GM19328 (cell line): ENCODE results near the gene ILKAP.

Source experiments
- ATAC-seq: cut with Tn5 transposase; IDR thresholded peaks from one replicate; pipeline ENCODE4 v1.9.1; 2021; ENCODE audit warnings: mild to moderate bottlenecking, moderate library complexity; ENCODE audit not compliant: unreplicated experiment

ILKAP gene

GRCh38 chr2:238203094-238203972 lies at the start of gene ILKAP:
TSS of gene ILKAP (minus strand) at chr2:238203695. CDS start at chr2:238203553, 142 bp downstream.
- peak; percentile 96 for ATAC-seq

- ATAC-seq, result no peak
Measured at GRCh38 chr2:238252766-238253630, 49.5 kb upstream of the ILKAP start.

DNA sequence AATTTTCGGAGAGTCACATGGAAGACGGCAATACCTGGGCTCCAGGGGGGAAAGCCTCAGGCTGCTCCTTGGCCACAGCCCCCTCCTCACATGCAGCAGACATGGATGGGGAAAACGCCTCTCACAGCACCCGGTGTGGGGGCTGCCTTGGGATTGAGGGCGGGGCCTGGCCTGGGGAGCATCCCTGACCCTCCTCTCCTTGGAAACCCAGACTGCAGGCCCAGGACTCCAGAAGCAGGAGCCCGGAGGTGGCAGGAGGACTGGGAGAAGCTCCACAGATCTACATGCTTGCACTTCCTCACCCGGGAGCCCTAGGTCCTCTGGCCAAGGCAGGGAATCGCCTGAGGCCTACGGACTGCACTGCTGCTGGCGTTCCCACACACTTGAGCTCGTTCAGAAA lies 48.5 kb upstream of the ILKAP start:
- ATAC-seq, result no peak

- ATAC-seq, result no peak
Measured at GRCh38 chr2:238251331-238251730, 47.8 kb upstream of the ILKAP start.

DNA sequence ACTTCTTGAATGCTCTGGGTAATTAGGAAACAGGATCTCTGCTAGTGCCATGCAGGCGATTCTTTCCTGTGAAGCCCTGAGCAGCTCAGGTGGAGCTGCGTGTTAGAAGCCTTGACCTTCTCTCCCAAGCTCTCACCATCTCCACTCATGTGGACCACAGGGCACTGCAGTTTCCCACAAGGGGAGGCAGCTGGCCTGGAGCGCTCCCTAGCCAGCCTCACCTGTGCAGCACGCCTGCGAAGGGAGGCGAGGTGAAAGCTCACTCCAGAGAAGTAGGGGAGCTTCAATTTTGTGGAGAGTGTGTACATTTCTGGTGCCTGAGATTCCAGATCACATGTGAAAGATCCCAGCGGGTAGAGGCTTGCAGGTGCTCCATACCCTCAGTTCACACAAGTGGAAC lies 47.4 kb upstream of the ILKAP start:
- ATAC-seq, result no peak

GRCh38 chr2:238247841-238248453 lies 44.5 kb upstream of the ILKAP start:
- no peak for ATAC-seq

- ATAC-seq, result no peak
Measured at GRCh38 chr2:238247002-238247822, 43.7 kb upstream of the ILKAP start.

- ATAC-seq, result no peak
Measured at GRCh38 chr2:238244151-238244550, 40.7 kb upstream of the ILKAP start.

DNA sequence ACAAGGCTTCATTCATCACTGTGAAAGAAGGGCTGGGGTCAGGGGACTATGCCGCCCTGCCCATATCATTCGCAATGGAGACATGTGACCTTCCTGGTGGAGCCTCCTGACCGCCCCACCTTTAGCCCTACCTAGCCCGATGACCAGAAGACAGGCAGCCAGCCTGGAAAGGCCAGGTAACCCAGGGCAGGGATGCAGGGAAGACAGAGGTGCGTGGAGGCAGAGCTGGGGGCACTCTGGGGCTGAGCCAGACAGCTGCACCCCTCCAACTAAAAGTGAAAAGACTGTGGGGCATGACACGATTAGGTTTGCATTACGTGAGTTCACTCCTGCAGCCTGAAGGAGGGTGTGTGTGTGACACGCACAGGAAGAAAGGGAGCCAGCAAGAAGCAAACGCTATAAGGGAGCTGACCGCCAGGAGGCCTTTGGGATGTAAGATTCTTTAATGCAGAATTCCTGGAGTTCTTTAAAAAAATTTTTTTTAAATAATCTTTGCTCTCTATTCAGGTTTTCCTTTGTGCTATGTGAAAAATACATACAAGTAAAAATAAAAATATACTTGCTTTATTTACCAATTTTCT lies 40.1 kb upstream of the ILKAP start:
- no peak for ATAC-seq

DNA sequence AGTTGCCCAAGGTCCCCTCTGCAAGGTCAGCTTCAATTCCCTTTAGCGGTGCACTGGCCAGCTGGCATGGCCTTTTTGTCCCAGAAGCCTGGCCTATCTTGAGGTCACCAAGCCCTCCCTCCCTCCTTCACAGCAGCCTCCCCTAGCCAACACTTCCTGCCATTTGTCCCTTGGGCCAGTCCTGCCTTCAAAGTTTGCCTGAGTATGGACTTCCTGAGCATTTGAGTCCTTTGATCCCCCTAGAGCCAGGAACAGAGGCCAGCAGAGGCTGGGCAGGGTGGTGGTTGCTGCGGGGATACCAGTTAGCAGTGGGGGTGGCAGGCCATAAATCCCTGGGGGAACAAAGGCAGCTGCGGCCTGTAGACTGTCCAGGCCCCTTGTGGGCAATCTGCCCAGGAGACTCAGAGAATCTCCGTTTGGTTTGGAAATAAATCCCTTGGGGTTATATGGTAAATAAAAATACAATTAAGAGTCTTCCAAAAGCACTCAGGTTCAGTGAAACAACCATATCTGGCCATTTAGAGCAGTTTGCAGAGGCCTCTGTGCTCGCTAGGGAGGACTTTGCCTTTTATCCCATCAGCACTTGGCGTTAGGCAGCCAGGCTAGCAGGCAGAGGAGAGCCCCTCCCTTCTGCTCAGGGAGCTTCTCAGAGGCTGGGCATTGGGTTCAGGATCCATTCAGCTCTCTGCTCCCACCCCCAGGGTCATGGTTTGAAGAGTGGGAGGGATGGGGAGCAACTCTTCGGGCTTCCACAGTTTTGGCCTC lies 39.4 kb upstream of the ILKAP start:
- ATAC-seq, result no peak

DNA sequence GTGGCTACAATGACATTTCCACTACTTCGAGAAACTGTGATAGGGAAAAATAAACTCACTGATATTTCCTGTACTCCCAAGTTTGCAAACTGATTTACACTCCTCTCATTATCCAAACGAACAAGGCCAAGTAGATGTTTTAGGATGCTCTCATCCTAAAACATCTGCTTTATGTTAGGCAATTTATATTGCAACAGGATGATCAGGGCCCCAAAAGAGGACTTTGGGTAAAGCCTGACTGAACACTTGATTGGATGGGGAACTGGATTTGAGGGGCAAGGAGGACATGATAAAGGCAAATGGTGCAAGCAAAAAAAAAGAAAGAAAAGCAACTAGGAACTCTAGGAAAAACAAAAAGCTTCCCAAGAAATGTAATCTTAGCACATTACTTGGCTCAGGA lies 38.5 kb upstream of the ILKAP start:
- no peak for ATAC-seq

DNA sequence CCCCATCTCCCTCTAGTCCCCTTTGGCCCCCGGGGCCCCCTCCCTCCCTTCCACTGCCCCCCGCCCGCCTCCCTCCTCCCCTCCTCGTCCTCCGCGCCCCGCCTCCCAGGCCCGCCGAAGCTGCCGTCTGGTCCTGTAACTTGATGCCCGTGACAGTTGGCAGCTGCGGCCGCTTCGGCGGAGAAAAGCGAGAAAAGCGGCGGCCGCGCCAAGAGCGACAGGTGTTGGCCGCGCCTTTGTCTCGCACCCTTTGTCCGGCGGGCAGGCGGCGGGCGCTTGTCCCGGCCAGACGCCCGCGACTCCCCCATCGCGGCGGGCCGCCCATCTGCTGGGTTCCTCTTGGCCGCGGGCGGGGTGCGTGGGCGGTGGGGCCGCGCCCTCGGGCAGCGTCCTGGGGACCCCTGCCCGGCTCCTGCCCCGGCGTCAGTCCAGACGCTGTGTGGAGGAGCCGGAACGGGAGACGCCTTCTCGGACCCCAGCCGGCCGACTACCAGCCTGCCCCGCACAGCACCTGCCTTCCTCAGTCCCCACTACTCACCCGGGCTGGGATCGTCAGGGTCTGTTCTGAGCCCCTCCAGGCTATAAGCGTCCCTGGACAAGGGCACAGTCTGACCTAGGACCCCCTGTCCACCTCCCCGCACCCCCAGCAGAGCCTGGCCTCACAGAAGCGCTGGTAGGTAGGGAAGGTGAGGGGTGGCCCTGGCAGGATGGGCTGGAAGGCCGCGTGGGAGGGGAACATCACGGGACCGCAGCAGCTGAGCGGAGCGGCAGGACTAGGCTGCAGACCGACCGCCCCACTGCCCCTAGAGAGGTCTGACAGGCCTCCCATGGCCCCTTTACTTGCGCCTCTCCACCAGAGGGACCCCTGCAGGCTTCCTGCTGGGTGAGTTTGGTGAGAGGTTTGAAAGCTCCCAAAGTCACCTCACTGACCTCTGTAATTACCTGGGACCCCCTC lies 37.5 kb upstream of the ILKAP start:
- no peak for ATAC-seq

DNA sequence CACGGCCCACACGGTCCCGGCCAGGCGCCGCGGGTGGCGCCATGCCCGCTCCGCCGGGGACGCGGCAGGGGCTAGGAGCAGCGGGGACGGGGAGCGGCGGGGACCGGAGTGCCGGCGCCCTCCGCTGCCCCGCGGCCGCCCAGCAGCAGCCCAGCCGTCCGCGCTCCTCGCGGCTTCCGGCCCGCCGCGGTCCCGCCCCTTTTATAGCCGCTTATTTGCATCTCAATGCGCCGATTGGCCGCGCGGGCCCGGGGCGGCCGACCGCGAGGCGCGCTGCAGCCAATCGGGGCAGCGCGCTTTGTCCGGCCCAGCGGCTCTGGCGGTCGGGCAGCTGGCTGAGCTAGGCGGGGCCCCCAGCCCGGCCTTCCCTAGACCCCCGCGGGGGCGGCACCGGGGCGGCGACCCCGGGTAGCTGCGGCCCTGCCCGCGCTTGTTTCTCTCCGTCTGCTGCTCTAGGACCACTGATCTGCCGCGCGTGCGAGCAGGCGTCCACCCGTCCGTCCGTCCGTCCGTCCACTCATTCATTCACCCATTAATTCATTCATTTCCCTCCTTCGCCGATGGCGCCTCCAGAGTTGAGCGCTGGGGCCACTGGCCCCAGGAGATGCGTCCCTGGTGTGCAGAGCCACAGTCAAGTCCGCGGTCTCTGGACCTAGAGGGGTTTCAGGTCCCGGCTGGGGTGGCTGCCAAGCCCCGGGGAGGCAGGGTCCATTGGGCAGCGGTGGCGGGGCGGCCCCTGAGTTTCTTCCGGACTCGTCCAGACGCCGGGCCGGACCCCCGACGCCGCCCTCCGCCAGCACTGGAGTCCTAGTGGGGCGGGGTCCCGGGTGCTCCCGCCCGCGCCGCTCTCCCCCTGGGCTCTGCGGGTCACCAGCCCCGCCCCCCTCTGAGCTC lies 36.6 kb upstream of the ILKAP start, which contains the start of gene HES6:
HES6 (minus strand) TSS at position 176 of the 894 bp plus-strand sequence; CDS start at position 43, 133 bp downstream.
- peak; percentile 78 for ATAC-seq

GRCh38 chr2:238239543-238239862 lies 36.0 kb upstream of the ILKAP start:
- ATAC-seq, result peak; percentile 29

DNA sequence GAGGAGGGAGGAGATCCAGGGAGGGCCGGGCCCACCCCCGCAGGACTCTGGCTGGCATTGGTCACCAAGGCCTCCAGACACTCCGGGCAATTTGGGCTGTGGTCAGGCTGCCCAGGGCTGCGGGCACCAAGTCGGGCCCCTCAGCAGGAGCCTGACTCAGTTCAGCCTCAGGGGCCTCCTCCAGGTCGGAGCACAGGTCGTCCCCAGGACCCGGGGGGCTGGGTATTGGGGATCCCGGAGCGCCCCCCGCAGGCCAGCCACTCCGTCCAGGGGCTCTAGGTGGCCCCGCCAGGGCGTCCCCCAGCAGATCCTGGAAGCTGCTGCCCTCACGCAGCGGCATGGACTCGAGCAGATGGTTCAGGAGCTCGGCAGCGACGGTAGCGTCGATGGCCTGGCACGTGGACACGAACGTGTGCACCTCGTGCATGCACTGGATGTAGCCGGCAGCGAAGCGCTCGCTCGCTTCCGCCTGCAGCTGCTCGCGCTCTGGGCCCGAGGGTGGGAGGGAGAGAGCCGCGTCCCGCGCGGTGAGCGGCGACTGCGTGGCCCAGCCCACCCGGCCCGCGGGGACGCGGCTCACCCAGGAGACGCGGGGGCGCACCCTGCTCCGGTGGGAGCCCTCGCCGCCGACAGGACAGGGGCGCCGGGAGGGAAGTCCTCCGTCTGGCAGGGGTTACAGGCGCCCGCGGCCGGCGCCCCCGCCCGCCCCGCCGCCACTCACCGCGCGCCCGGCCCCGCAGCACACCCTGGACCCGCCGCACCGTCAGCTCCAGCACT lies 35.5 kb upstream of the ILKAP start:
- no peak for ATAC-seq

DNA sequence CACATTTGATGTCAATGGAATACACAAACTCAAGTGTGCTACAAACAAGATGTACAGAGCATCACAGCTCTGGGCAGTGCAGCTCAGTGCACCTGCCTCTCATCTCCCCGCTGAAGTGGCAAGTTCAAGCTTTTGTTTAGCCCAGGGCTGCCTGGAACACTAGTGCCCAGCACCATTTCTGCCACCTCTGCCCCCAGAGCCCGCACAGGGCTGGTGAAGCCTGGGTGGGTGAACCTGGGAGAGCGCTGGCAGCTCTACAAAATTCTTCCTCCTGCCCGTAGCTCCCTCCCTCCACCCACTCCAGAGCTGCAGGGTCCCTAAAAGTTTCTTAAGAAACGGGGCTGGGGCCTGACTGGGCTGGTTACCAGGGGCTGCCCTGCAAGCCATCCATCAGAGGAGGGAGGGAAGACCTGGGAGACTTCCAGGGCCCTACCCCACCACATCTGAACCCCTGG lies 34.8 kb upstream of the ILKAP start:
- no peak for ATAC-seq
